MM.1S (cell line): ENCODE results near the gene JTB.

Experiments
- CTCF ChIP-seq: fragments of 300-600 bp; sonication (generic); IDR thresholded peaks from 2 replicates; pipeline ENCODE4 v1.5.1; 2016; ENCODE audit warnings: antibody characterized with exemption, low read length, mixed read lengths
- EZH2 ChIP-seq: fragments of 300-600 bp; sonication (generic); optimal IDR thresholded peaks from 2 replicates; pipeline ENCODE3; 2017; ENCODE audit warnings: low read depth, mild to moderate bottlenecking, antibody characterized with exemption, low read length, mixed read lengths

DNA sequence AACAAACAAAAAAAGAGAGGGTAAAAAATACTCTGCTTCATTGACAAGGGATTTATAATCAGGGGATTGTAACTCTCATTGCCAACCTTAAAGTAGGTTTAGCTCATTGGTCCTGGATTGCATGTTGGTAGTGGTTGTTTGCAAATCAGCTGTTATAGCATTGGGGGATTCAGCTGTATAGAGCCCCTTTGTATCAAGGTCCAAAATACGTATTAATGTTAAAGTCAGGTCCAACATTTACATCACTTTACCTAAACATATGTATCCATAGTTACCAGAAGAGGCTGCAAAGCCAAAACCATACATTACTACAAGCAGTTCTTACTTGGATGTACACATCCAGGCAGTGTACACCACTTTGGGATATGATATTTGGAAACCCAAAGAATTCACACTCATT lies 42.5 kb upstream of the JTB start:
- TF ChIP-seq CTCF = no peak
- no peak for TF ChIP-seq EZH2
